ENCODE measurements around the gene PANK3.
"Not testable (repeated sequence)": the region's sequence is repeated elsewhere in the genome, so short reads cannot be mapped to it uniquely, and the experiment has no call there.

Gene PANK3

DNA sequence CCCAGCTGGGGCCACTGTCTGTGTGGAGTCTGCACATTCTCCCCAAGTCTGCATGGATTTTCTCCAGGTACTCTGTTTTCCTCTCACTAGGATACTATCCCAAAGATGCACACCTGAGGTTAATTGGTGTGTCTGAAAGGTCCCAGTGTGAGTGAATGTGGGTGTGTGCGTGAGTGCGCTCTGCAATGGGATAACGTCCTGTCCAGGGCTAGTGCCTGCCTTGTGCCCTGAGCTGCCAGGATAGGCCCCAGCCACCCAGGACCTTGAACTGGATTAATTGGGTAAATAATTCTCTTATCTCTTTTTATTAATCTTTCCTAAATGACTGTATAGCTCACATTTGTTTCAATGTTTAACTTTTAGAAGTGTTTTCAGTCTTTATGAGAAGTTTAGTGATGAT, 11.5 kb upstream of the PANK3 start:
- Mint-ChIP-seq H3K27ac (ENCODE audit: low read depth) (no peak overlapping the region), H3K4me3 (no peak overlapping the region), H3K4me1 (no peaks in the 10 kb centered on the region), H3K9me3 (no peaks in the 10 kb centered on the region), H3K36me3 (ENCODE audit: insufficient read depth) (no peaks in the 10 kb centered on the region), H3K27me3 (peaks cover 56% of the 10 kb centered on the region)
- ATAC-seq (replicated peaks; ENCODE audit: extremely low read depth, poor library complexity, severe bottlenecking) (no peak), DNase-seq (ENCODE audit: low spot score in 2 of 2) (no peak)

DNA sequence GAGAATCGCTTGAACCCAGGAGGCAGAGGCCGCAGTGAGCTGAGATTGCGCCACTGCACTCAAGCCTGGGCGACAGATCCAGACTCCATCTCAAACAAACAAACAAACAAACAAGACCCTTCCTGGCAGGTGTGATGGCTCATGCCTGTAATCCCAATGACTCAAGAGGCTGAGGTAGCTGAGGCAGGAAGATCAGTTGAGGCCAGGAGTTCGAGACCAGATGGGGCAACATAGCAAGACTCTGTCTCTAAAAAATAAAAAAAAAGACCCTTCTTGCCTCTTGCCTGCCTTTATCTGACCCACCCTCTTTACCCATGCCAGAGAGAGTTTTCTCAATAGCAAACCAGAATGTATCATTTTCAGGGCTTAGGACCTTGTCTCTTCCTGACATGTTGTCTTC, 8.8 kb upstream of the PANK3 start:
- H3K27me3 Mint-ChIP-seq: peaks cover 41% of the 10 kb centered on the region
- H3K36me3 Mint-ChIP-seq (ENCODE audit: insufficient read depth): no peaks in the 10 kb centered on the region
- H3K4me3 Mint-ChIP-seq: no peak overlapping the region
- no peaks in the 10 kb centered on the region for H3K9me3 Mint-ChIP-seq
- no peaks in the 10 kb centered on the region for H3K4me1 Mint-ChIP-seq
- no peak overlapping the region for H3K27ac Mint-ChIP-seq (ENCODE audit: low read depth)
- no peak for ATAC-seq (replicated peaks; ENCODE audit: extremely low read depth, poor library complexity, severe bottlenecking)
- no peak for DNase-seq (ENCODE audit: low spot score in 2 of 2)

GRCh38 chr5:168585119-168585856, 6.1 kb upstream of the PANK3 start:
- no peak for ATAC-seq (replicated peaks; ENCODE audit: extremely low read depth, poor library complexity, severe bottlenecking)
- no peak for DNase-seq (ENCODE audit: low spot score in 2 of 2)
- H3K27ac Mint-ChIP-seq (ENCODE audit: low read depth): no peak overlapping the region
- H3K9me3 Mint-ChIP-seq: no peaks in the 10 kb centered on the region
- no peaks in the 10 kb centered on the region for H3K36me3 Mint-ChIP-seq (ENCODE audit: insufficient read depth)
- no peak overlapping the region for H3K4me3 Mint-ChIP-seq
- no peaks in the 10 kb centered on the region for H3K4me1 Mint-ChIP-seq
- peaks cover 41% of the 10 kb centered on the region for H3K27me3 Mint-ChIP-seq

- ATAC-seq (replicated peaks; ENCODE audit: extremely low read depth, poor library complexity, severe bottlenecking) (no peak), DNase-seq (ENCODE audit: low spot score in 2 of 2) (no peak)
- Mint-ChIP-seq H3K36me3 (ENCODE audit: insufficient read depth) (peaks cover 5% of the 10 kb centered on the region), H3K9me3 (no peaks in the 10 kb centered on the region), H3K4me3 (no peak overlapping the region), H3K4me1 (peaks cover 6% of the 10 kb centered on the region), H3K27ac (ENCODE audit: low read depth) (no peak overlapping the region), H3K27me3 (peaks cover 40% of the 10 kb centered on the region)
Observed at GRCh38 chr5:168583742-168584482, 4.7 kb upstream of the PANK3 start.

- not testable (repeated sequence) for ATAC-seq (replicated peaks; ENCODE audit: extremely low read depth, poor library complexity, severe bottlenecking); DNase-seq (ENCODE audit: low spot score in 2 of 2); H3K9me3 Mint-ChIP-seq; H3K27ac Mint-ChIP-seq (ENCODE audit: low read depth)
- peaks cover 11% of the 10 kb centered on the region for H3K27me3 Mint-ChIP-seq
- peak overlapping the region; percentile 83 for H3K4me3 Mint-ChIP-seq
- peaks cover 31% of the 10 kb centered on the region for H3K4me1 Mint-ChIP-seq
- H3K36me3 Mint-ChIP-seq (ENCODE audit: insufficient read depth): peaks cover 11% of the 10 kb centered on the region
Observed at GRCh38 chr5:168580814-168581469, 1.8 kb upstream of the PANK3 start.

- DNase-seq (ENCODE audit: low spot score in 2 of 2) (no peak), ATAC-seq (replicated peaks; ENCODE audit: extremely low read depth, poor library complexity, severe bottlenecking) (no peak)
- Mint-ChIP-seq H3K9me3 (no peaks in the 10 kb centered on the region), H3K27ac (ENCODE audit: low read depth) (peak overlapping the region; percentile 92), H3K4me3 (peak overlapping the region; percentile 83), H3K36me3 (ENCODE audit: insufficient read depth) (peaks cover 13% of the 10 kb centered on the region), H3K4me1 (peaks cover 39% of the 10 kb centered on the region), H3K27me3 (peaks cover 4% of the 10 kb centered on the region)
Observed at GRCh38 chr5:168580227-168580508, 1.0 kb upstream of the PANK3 start.

DNA sequence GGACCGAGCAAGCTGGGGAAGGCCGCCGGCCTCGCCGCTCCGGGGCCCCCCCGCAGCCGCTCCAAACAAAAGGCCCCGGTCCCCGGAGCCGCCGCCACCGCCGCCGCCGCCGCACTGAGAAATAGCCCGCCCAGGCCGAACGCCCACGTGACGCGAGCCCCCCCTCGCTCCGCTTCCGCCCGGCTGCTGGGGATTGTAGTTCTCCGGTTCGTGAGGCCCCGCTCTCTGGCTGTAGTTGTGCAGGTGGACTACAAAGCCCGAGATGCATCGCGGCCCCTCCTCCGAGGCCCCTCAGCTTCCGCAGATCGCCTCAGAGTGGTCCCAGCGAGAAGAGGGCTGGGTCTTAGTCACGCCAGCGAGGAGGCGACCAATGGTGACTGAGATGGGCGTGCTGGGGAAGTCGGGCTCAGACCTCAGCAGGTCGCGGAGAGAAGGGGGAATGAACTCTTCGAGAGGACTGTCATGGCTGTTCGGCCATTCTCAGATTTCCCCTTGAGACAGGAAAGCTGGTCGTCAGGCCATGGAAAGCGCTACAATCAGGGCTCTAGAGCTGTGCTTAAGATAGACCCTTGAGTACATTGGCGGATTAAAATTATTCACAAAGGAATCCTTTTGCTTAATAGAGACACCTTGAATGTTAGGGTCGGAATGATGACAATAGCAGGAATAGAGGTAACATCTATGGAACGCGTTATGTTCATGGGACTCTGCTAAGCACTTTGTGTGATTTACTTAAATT, 489 bp upstream of the PANK3 start:
- H3K27ac Mint-ChIP-seq (ENCODE audit: low read depth): peak overlapping the region; percentile 92
- H3K4me3 Mint-ChIP-seq: peak overlapping the region; percentile 83
- H3K36me3 Mint-ChIP-seq (ENCODE audit: insufficient read depth): peaks cover 13% of the 10 kb centered on the region
- peaks cover 42% of the 10 kb centered on the region for H3K4me1 Mint-ChIP-seq
- no peaks in the 10 kb centered on the region for H3K27me3 Mint-ChIP-seq
- peak; percentile 98 for ATAC-seq (replicated peaks; ENCODE audit: extremely low read depth, poor library complexity, severe bottlenecking)
- no peaks in the 10 kb centered on the region for H3K9me3 Mint-ChIP-seq
- peak; percentile 93 for DNase-seq (ENCODE audit: low spot score in 2 of 2)

DNA sequence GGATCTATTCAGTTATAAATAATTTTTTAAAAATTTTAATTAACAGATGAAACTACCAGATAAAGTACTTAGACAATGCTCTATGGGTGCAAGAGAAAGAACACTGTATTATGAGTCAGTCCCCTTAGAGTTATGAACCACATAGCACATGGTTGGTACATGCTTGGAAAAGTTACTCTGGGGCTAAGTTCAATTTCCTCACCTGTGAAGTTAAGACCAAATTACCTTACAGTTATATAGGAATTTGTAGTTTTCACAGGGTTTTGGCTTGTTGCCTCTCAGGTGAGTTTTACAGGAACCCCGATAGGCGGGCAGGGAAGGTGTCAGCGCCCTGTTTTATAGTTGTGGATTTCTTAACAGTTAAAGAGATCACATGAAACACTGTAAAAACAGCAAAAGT, 1.2 kb downstream of the PANK3 start:
- no peak for DNase-seq (ENCODE audit: low spot score in 2 of 2)
- no peaks in the 10 kb centered on the region for H3K9me3 Mint-ChIP-seq
- H3K4me1 Mint-ChIP-seq: peaks cover 43% of the 10 kb centered on the region
- no peak for ATAC-seq (replicated peaks; ENCODE audit: extremely low read depth, poor library complexity, severe bottlenecking)
- no peaks in the 10 kb centered on the region for H3K27me3 Mint-ChIP-seq
- peak overlapping the region; percentile 92 for H3K27ac Mint-ChIP-seq (ENCODE audit: low read depth)
- peak overlapping the region; percentile 83 for H3K4me3 Mint-ChIP-seq
- peaks cover 13% of the 10 kb centered on the region for H3K36me3 Mint-ChIP-seq (ENCODE audit: insufficient read depth)

- H3K4me3 Mint-ChIP-seq: no peak overlapping the region
Observed at GRCh38 chr5:168575391-168576372, 3.5 kb downstream of the PANK3 start.

DNA sequence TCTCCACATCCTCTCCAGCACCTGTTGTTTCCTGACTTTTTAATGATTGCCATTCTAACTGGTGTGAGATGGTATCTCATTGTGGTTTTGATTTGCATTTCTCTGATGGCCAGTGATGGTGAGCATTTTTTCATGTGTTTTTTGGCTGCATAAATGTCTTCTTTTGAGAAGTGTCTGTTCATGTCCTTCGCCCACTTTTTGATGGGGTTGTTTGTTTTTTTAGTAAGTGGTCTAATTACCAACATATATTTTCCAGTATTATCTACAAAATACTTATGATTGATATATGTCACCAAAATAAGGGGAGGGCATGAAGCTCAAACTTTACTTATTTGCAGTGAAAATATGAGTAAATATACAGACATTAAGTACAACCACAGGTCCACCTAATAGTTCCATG, 5.0 kb downstream of the PANK3 start:
- ATAC-seq (replicated peaks; ENCODE audit: extremely low read depth, poor library complexity, severe bottlenecking); H3K27ac Mint-ChIP-seq (ENCODE audit: low read depth); DNase-seq (ENCODE audit: low spot score in 2 of 2); H3K4me3 Mint-ChIP-seq; H3K27me3 Mint-ChIP-seq; H3K9me3 Mint-ChIP-seq: not testable (repeated sequence)
- Mint-ChIP-seq H3K4me1 (peaks cover 53% of the 10 kb centered on the region), H3K36me3 (ENCODE audit: insufficient read depth) (peaks cover 16% of the 10 kb centered on the region)

More at GRCh38 chr5:168575391-168576372, 3.5 kb downstream of the PANK3 start:
- H3K4me1 Mint-ChIP-seq: peaks cover 55% of the 10 kb centered on the region
- DNase-seq (ENCODE audit: low spot score in 2 of 2) (no peak), ATAC-seq (replicated peaks; ENCODE audit: extremely low read depth, poor library complexity, severe bottlenecking) (no peak)
- H3K36me3 Mint-ChIP-seq (ENCODE audit: insufficient read depth): peaks cover 17% of the 10 kb centered on the region
- H3K9me3 Mint-ChIP-seq: no peaks in the 10 kb centered on the region
- no peaks in the 10 kb centered on the region for H3K27me3 Mint-ChIP-seq
- no peak overlapping the region for H3K27ac Mint-ChIP-seq (ENCODE audit: low read depth)

GRCh38 chr5:168573663-168574062, 5.5 kb downstream of the PANK3 start:
- Mint-ChIP-seq H3K36me3 (ENCODE audit: insufficient read depth) (peaks cover 17% of the 10 kb centered on the region), H3K4me1 (peaks cover 52% of the 10 kb centered on the region)
- H3K9me3 Mint-ChIP-seq; H3K27ac Mint-ChIP-seq (ENCODE audit: low read depth); H3K27me3 Mint-ChIP-seq; DNase-seq (ENCODE audit: low spot score in 2 of 2); H3K4me3 Mint-ChIP-seq; ATAC-seq (replicated peaks; ENCODE audit: extremely low read depth, poor library complexity, severe bottlenecking): not testable (repeated sequence)

Data from central memory CD8-positive, alpha-beta T cell (primary cell).